Osteocyte (in vitro differentiated cells): ENCODE measurements around the gene ZNF620. TPM values are rescaled to one million over a fixed set of nuclear protein-coding genes. Genes with fewer than 3 reads are reported as not detected.

Experiments used
- DNase-seq: peaks from one replicate; pipeline ENCODE4 v3.0.0; 2021; ENCODE audit warnings: mixed read lengths; ENCODE audit not compliant: unreplicated experiment; ENCODE audit errors: extremely low spot score
- H3K27ac Mint-ChIP-seq: one replicate; pipeline ENCODE4 v1.8.0; 2021; ENCODE audit warnings: mild to moderate bottlenecking, mixed read lengths; ENCODE audit not compliant: unreplicated experiment
- H3K27me3 Mint-ChIP-seq: one replicate; pipeline ENCODE4 v1.8.0; 2021; ENCODE audit warnings: mixed read lengths; ENCODE audit not compliant: unreplicated experiment
- H3K36me3 Mint-ChIP-seq: one replicate; pipeline ENCODE4 v1.8.0; 2021; ENCODE audit warnings: mixed read lengths; ENCODE audit not compliant: unreplicated experiment
- H3K4me1 Mint-ChIP-seq: one replicate; pipeline ENCODE4 v1.8.0; 2021; ENCODE audit warnings: mixed read lengths; ENCODE audit not compliant: unreplicated experiment
- H3K4me3 Mint-ChIP-seq: one replicate; pipeline ENCODE4 v1.8.0; 2021; ENCODE audit warnings: mild to moderate bottlenecking, moderate library complexity, mixed read lengths; ENCODE audit not compliant: unreplicated experiment
- H3K9me3 Mint-ChIP-seq: one replicate; pipeline ENCODE4 v1.8.0; 2021; ENCODE audit warnings: mixed read lengths; ENCODE audit not compliant: unreplicated experiment
- total RNA-seq: library from RNA; stranded (reverse); gene quantifications from 2 replicates; pipeline ENCODE4 v1.2.1, GENCODE V29; 2021
- TF ChIP-seq, protein P1 (sequence below): fragments of 200-600 bp; sonication (generic); IDR thresholded peaks from 2 replicates; pipeline ENCODE4 v1.5.0; 2021; ENCODE audit warnings: antibody characterized with exemption, mild to moderate bottlenecking, moderate library complexity

The ZNF620 gene
- total RNA-seq, 1 donor from 2014 or later: 4.8 TPM

DNA sequence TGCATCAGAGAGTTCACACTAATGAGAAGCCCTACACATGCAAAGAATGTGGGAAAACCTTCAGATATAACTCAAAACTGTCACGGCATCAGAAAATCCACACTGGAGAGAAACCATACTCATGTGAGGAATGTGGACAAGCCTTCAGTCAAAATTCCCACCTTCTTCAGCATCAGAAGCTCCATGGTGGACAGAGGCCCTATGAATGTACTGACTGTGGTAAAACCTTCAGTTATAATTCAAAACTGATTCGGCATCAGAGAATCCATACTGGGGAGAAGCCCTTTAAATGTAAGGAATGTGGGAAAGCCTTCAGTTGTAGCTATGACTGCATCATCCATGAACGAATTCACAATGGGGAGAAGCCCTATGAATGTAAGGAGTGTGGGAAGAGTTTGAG, 18.7 kb upstream of the ZNF620 start:
- no peak overlapping the region for H3K4me3 Mint-ChIP-seq
- TF ChIP-seq, protein P1, sequence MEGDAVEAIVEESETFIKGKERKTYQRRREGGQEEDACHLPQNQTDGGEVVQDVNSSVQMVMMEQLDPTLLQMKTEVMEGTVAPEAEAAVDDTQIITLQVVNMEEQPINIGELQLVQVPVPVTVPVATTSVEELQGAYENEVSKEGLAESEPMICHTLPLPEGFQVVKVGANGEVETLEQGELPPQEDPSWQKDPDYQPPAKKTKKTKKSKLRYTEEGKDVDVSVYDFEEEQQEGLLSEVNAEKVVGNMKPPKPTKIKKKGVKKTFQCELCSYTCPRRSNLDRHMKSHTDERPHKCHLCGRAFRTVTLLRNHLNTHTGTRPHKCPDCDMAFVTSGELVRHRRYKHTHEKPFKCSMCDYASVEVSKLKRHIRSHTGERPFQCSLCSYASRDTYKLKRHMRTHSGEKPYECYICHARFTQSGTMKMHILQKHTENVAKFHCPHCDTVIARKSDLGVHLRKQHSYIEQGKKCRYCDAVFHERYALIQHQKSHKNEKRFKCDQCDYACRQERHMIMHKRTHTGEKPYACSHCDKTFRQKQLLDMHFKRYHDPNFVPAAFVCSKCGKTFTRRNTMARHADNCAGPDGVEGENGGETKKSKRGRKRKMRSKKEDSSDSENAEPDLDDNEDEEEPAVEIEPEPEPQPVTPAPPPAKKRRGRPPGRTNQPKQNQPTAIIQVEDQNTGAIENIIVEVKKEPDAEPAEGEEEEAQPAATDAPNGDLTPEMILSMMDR: no peak
- H3K4me1 Mint-ChIP-seq: no peaks in the 10 kb centered on the region
- H3K27ac Mint-ChIP-seq: no peak overlapping the region
- no peak for DNase-seq
- H3K27me3 Mint-ChIP-seq: no peaks in the 10 kb centered on the region
- peaks cover 14% of the 10 kb centered on the region for H3K9me3 Mint-ChIP-seq
- peaks cover 33% of the 10 kb centered on the region for H3K36me3 Mint-ChIP-seq

DNA sequence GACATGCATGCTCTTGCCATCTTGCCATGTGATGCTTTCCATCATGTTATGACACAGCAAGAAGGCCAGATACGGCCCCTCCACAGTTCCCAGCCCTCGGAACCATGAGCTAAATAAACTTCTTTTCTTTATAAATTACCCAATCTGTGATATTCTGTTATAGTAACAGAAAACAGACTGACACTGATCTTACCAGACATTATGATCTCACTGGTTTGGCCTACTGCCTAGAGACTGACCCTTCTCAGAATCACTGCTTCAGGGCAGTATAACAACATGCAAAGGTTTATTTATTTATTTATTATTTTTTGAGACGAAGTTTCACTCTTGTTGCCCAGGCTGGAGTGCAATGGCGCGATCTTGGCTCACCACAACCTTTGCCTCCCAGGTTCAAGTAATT, 14.9 kb upstream of the ZNF620 start:
- no peak for DNase-seq
- TF ChIP-seq, protein P1: no peak
- Mint-ChIP-seq H3K4me1 (no peaks in the 10 kb centered on the region), H3K36me3 (peaks cover 25% of the 10 kb centered on the region), H3K27ac (no peak overlapping the region), H3K27me3 (no peaks in the 10 kb centered on the region), H3K4me3 (no peak overlapping the region), H3K9me3 (peaks cover 13% of the 10 kb centered on the region)

DNA sequence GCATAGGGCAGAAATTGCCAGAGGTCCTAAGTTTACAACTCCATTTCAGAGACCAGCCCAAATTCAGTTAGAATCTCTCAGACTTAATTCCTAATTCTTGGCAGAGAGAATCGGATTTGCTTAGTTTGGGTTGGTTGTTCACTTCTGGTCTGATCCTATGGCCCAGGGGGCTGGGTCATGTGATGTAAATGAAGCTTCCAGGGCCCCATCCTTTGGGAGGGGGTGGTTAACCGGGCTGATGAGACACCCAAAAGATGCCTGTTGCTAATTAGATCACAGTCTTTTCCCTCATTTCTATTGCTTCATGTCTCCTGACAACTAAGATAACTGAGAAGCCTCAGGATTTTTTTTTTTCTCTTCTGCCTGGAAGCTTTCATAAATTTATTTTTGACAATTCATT, 11.1 kb upstream of the ZNF620 start:
- Mint-ChIP-seq H3K4me1 (no peaks in the 10 kb centered on the region), H3K36me3 (no peaks in the 10 kb centered on the region), H3K4me3 (no peak overlapping the region), H3K27ac (no peak overlapping the region), H3K9me3 (no peaks in the 10 kb centered on the region), H3K27me3 (no peaks in the 10 kb centered on the region)
- DNase-seq: no peak
- TF ChIP-seq, protein P1: no peak

DNA sequence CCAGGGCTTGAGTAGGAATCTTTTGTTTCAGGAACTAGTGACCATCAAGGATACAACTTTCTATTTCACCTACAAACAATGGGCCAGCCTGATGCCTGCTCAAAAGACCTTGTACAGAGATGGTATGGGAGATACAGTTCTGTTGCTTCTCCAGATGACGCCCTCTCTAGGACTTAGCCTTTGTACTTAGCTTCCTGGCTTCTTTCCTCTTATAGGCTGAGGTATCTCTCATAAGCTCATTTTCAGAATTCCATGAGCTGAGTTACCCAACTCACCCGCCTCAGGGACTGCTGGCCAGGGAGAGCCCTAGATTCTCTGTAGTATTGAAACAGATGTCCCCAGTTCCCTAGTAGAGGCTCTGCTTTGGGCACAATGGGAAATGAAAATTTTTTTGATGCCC, 8.6 kb upstream of the ZNF620 start:
- H3K9me3 Mint-ChIP-seq: no peaks in the 10 kb centered on the region
- no peaks in the 10 kb centered on the region for H3K36me3 Mint-ChIP-seq
- H3K27ac Mint-ChIP-seq: no peak overlapping the region
- no peak overlapping the region for H3K4me3 Mint-ChIP-seq
- no peaks in the 10 kb centered on the region for H3K4me1 Mint-ChIP-seq
- no peaks in the 10 kb centered on the region for H3K27me3 Mint-ChIP-seq
- DNase-seq: no peak
- TF ChIP-seq, protein P1: no peak

DNA sequence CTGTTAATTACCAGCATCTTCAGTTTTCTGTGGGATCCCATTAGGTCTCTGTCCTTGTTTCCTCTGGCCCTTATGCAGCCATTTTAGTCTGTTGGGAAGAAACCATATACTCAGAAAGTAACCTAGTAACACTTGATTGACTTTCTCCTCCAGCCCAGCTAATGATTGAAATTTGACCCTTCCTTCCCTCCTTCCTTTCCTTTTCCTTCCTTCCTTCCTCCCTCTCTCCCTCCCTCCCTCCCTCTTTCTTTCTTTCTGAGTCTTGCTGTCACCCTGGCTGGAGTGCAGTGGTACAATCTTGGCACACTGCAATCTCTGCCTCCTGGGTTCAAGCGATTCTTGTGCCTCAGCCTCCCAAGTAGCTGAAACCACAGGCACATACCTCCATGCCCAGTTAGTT, 5.9 kb upstream of the ZNF620 start:
- Mint-ChIP-seq H3K9me3 (no peaks in the 10 kb centered on the region), H3K36me3 (no peaks in the 10 kb centered on the region), H3K27ac (no peak overlapping the region), H3K4me1 (peaks cover 5% of the 10 kb centered on the region), H3K27me3 (no peaks in the 10 kb centered on the region), H3K4me3 (no peak overlapping the region)
- DNase-seq: no peak
- TF ChIP-seq, protein P1: no peak
